ENCODE results near the gene DLX5.

The DLX5 gene

GRCh38 chr7:97005183-97006054 lies 19.2 kb downstream of the DLX5 start, which contains the start of gene DLX6:
Gene DLX6 (plus strand): TSS chr7:97005553. CDS start chr7:97005978, 425 bp downstream.
- DNase-seq: peak; percentile 51

- no peak for DNase-seq
Measured at GRCh38 chr7:97004247-97005182, 20.1 kb downstream of the DLX5 start.

GRCh38 chr7:97003262-97004246 lies 21.1 kb downstream of the DLX5 start:
- DNase-seq: no peak

- no peak for DNase-seq
Measured at GRCh38 chr7:97002555-97003261, 21.9 kb downstream of the DLX5 start.

GRCh38 chr7:97001656-97002554 lies 22.7 kb downstream of the DLX5 start:
- no peak for DNase-seq

- DNase-seq: no peak
Measured at GRCh38 chr7:97001221-97001620, 23.4 kb downstream of the DLX5 start.

- DNase-seq: no peak
Measured at GRCh38 chr7:96998744-96999143, 25.9 kb downstream of the DLX5 start.

GRCh38 chr7:96998333-96998732 lies 26.3 kb downstream of the DLX5 start:
- no peak for DNase-seq

- no peak for DNase-seq
Measured at GRCh38 chr7:96997512-96998032, 27.1 kb downstream of the DLX5 start.

- DNase-seq: no peak
Measured at GRCh38 chr7:96996958-96997511, 27.6 kb downstream of the DLX5 start.

- DNase-seq: no peak
Measured at GRCh38 chr7:96996111-96996957, 28.3 kb downstream of the DLX5 start.

- no peak for DNase-seq
Measured at GRCh38 chr7:96995406-96996110, 29.1 kb downstream of the DLX5 start.

- no peak for DNase-seq
Measured at GRCh38 chr7:96993980-96994379, 30.7 kb downstream of the DLX5 start.

GRCh38 chr7:96993094-96993865 lies 31.4 kb downstream of the DLX5 start:
- peak; percentile 30 for DNase-seq

- DNase-seq: no peak
Measured at GRCh38 chr7:96992192-96993005, 32.2 kb downstream of the DLX5 start.

GRCh38 chr7:96991546-96992191 lies 33.0 kb downstream of the DLX5 start:
- no peak for DNase-seq
